Fibroblast of peridontal ligament (primary cell): ENCODE results near the gene TMEM31.

Experiments
- DNase-seq: peaks from one replicate; pipeline ENCODE4 v3.0.0-alpha.2; 2010; ENCODE audit errors: extremely low read depth

The TMEM31 gene, protein sequence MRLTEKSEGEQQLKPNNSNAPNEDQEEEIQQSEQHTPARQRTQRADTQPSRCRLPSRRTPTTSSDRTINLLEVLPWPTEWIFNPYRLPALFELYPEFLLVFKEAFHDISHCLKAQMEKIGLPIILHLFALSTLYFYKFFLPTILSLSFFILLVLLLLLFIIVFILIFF

DNA sequence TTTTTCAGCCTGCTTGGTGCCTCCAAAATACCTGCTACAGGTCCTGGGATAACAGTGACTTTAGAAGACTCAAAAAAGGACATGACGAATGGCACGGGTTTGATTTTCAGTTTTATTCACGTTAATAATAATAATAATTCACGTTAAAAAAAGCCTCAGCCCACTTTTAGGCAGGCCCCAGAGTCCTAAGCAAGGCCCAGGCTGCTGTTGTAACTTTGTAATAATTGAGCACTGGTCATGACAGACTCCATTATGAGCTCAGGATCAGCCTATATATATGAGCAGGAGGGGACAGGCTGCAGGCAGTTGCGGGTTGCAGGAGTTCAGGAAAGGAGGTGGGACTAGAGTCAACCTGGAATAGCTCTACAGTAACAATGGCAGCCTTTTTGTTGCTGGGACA lies at the start of gene TMEM31:
TMEM31 (plus strand) TSS at position 301 of the 400 bp plus-strand sequence. CDS start 1,350 bp downstream, outside the sequence.
- DNase-seq: no peak

DNA sequence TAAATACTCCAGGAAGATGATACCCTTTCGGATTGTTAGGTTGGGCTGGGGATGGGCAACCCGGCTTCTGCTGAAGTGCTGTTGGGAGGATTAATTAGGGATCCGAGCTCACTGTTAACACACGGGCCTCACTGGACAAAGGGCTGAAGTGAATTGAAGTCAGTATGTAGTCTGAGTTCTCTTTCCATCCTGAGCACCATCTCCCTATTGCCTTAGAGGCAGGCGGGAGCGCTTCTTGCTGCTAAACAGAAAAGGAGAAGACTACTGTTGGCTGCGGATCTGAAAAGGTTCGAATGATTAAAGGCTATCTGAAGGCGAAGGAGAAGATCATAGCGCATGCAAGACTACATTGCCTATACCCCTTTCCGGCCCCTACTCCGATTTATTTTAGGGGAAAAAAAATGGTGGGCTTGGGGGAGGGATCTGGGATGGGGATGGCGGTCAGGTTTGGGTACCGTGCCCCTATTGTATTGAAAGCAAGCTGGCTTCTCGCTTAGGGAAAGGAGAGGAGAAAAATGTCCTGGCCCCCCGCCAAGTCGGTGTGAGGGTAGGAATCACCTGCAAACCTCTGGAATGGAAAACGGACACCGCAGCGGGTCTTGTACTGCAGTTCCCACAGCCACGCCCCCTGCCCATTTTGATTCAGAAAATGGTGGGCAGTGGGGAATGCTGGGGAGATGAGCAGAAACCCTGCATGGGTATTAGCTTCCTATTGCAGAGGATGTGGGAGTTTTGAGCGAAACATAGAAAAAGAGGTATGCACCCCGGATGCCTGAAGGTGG lies 46.5 kb upstream of the TMEM31 start:
- no peak for DNase-seq

DNA sequence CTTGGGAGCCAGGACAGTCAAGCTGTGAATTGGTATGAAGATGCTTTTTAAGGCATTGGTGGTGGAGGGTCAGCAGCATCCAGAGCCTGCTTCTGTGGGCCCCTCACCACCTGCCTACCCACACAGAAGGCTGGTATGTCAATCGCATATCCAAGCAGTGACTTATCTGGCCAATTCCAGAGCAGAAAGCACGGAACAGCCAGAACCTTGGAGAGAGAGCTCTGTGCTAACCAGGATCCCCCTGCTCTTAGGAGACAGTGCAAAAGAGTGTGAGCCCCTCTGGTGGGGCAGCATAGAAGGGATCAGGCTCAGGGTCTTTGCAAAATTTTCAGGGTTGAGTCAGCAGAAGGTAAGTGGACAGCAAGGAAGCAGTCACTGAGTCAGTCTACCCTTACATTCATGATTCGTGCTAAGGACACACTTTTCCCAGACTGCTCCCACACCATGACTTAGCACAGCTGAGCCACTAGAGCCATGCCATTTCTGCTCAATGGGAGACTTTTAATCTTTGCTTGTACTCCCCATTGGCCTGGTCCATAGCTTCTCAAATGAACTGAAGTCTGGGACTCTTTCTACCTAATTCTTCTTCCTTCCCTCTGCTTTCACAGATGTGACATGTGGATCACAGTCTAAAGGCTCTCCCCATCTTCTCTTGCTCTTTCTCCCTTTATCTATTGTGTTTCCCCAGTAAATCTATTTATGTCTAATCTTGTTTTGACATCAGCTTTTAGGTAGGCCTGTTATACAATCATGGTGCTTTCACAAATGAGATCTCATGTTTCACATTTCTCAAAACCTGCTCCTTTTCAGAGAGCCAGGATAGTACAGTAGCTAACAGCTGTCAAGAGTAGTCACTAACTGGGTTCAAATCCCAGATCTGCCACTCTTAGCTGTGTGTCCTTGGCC lies 44.3 kb upstream of the TMEM31 start:
- no peak for DNase-seq

DNA sequence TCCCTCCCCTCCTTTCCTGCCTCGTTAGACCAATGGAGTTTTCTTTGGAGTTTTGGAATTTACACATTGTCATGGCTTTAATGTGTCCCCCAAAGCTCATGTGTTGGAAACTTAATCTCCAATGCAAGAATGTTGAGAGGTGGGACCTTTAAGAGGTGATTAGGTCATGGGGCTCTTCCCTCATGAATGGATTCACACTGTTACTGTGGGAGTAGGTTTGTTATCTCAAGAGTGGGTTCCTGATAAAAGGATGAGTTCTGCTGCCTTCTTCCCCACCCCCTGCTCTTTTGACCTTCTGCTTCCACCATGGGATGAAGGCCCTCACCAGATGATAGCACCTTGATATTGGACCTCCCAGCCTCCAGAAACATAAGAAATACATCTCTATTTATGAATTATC lies 41.0 kb upstream of the TMEM31 start:
- DNase-seq: no peak

DNA sequence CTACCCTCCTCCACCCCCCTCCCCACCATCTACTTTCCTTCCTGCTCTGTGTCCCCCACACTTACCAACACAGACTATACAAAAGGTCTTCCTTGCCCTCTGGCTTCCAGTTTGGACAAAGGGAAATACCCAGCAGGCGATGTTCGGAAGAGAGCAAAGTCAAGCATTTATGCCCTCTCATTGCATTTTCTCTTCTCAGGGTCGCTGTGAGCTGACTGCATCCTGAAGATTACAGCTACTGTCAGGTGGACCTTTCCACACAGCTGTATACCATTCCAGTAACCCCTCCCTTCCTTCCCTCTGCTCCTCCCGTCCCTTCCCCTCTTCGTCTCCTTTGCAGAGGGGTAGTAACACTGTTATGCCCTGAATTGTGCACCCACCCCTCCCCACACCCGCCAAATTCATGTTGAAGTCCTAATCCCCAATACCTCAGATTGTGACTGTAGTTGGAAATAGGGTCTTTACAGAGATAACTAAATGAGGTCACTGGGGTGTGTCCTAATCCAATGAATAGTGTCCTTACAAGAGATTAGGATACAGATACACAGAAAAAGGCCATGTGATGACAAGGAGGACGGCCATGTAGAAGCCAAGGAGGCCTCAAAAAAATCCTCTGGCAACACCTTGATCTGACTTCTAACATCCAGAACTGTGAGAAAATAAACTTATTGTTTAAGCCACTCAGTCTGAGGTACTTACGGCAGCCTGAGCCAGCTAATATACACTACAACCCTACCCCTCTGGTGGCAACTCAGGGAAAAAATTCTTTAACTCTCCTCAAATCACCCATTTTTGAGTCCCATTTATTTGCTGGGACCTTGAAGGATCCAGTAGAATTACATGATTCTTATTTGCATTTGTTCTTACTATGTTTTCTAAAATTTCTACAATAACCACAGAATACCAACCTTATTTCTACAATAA lies 35.9 kb upstream of the TMEM31 start:
- DNase-seq: no peak

DNA sequence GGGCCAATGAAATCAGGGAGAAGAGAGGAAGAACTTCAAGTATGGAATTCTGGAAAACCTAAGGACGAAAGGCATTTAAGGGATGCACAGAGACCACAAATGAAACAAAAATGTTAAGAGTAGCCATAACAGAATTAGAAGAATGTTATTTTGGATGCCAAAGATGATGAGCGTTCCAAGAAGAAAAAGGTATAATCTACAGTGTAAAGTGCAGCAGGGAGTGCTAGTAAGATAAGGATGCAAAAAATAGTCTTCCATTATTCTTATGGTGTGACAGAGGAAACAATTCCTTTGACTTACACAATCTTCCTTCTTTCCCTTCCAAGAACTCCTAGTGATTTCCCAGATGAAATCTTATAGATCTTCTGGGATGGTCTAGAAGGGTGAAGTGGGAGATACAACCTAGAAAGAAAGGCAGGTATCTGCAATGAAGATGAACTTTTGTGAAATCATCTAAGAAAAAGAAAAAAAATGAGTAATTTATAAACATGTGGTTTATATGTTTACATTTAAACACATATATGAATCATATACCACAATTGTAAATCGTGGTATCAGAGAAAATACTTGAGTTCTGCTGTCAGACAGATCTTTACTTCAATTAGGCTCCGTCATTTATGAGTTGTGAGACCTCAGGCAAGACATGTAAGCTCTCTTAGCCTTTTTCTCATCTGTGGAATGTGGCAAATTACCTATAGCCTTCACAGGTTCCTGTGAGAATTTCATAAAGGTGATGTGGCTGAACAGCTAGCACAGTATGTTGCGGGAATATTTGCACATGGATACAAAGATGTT lies 32.3 kb upstream of the TMEM31 start:
- peak; percentile 42 for DNase-seq

DNA sequence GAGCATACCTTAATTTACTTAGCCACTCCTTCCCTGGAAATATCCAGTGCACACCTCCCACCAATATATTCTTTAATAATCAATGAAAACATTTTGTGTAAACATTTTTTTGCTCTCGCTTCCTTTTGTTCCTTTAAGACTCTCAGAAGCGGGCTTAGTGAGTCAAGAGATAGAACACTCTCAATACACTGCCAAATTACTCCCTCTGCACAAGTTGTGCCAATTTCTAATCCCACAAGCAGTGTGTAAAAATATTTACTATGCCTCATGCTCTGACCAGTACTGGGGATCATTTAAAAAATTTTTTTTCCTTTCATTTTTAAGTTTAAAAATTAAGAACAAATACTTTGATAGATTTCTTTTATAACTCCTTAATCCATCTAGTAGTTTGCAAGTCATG lies 29.3 kb upstream of the TMEM31 start:
- peak; percentile 44 for DNase-seq

DNA sequence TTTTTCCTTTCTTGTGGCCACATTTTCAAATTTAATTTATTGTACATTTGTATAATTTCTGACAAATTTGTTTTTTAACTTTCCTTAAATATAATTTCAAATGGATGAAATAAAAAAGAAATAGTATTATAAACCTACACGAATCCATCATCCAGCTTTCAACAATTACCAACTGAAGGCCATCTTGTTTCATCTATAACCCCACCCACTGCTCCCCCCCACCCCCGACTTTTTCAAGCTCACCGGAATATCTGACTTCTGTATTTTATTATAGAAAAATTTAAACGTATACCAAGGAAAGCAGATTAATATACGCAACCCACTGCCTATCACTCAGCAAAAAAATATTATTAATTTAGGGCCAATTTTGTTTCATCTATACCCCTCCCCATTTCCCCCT lies 25.3 kb upstream of the TMEM31 start:
- no peak for DNase-seq

DNA sequence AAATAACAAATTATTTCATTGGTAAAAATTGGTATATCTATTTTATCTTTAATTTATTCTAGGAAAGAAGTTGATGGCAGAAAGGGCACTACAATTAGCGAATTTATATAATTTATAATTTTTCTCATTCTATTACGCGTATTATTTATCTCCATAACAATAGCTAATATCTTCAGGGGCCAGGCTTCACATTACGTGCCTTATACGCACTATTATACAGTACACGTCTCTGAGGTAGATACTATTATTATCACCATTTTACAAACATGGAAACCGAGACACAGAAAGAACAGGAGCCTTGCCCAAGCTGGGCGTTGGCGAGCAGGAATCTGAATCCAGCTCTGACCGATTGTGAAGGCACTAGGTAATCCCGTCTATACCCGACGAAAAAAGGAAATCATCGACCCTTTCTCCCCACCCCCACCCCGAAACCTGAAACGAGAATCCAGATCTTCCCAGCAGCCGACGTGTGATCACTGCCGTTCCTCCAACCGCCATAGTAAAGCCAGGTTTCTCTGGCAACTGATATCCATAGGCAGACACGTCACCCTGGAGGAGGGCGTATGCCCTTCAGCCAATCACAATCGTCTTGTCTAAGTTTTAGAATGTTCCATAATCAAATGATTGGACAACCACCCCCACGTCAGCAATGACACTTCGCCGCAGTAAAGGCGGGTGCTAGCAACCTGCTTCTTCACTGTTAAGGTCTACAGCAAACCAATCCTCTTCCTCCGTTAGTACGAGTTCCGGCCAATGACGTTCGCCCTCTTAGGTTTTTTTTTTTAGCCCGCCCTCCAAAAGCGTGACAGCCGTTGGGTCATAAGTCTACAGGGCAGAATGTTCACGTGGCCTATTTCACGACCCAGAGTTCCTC lies 24.3 kb upstream of the TMEM31 start, which contains the start of gene MORF4L2:
MORF4L2 (minus strand) TSS at position 501 of the 874 bp plus-strand sequence. CDS start 9,672 bp downstream, outside the sequence.
- DNase-seq: peak; percentile 99

DNA sequence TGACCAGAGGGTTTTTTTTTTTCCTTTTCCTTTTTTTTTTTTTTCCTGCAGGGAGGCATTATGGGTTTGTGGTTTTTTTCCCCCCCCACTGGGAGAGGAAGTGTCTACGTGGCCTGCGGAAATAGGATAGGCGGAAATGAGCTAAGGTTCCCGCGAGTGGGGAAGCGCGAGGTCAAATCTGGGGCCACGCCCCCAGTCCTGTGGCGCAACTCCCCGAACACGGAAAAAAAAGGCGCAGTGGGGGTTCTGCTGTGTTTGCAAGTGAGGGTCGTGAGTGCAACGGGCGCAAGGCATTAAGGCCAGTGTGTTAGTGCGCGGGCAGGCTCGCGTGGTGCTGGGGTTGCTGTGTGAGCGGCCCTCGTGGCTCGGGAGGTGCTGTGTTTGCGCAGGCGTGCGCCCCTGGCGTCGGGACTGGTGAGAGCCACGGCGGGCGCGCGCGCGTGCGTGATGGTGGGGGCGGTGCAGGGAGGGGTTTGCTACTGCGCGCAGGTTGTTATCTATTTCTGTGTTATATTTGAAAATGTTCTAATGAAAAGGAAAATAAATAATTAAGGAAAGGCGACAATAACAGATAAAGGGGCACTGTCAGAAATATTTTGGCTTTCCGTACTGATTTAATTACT lies 23.5 kb upstream of the TMEM31 start:
- no peak for DNase-seq

DNA sequence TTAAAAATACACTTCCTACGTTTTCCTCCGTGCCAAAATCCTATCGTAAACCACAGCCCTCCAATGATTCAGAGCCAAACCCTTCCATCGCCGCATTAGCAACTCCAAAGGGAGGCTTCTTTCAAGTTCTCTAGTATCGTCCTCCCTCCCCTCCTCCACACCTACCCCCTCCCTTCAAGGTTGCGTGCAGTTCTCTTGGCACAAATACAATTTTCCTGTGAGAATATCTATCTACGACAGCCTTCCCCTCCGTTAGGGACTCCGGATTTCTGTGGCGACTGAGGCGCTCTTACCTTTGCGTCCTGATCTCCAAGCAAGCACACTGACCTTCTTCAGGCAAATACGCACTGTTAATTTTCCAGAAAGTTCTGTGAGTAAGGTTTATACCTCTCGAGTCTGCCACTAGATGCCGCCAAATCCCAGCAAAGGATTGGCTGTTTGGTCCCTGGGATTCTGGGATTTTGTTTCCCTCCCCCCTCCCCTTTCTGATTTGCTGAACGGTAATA lies 23.0 kb upstream of the TMEM31 start:
- peak; percentile 85 for DNase-seq

DNA sequence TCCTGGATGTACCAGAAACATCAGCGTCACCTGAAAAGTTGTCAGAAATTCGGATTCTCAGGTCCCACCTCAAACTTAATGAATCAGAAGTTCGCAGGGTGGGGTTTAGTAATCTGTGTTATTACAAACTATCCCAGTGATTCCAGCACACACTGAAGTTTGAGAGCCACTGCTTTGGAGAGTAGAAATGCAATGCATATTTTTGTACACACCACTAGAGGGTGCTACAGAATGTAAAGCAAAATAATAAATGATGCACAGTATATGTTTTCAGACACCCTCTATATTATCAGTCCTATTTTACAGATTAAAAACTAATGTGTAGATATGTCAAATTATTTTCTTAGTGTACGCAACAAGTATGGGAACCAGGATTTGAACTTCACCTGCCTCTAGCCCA lies 21.8 kb upstream of the TMEM31 start:
- peak; percentile 51 for DNase-seq

DNA sequence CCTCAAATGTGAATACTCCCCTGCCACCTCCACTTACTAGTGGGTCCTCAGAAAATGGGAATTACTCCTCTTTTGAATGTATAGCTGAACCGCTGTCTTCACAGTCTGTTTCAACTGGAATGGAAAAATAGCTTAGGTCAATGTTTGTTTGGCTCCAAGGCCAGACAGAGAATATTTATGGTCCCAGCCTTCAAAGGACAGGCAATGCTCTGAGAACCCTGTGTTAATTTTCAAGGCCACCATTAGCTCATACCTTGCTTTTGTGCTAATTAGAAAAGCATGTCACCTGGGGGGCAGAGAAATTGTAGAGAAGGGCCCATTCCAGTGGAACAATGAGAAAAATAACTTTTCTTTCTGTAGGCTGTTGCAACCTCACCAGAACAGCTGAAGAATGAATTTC lies 19.6 kb upstream of the TMEM31 start:
- no peak for DNase-seq

DNA sequence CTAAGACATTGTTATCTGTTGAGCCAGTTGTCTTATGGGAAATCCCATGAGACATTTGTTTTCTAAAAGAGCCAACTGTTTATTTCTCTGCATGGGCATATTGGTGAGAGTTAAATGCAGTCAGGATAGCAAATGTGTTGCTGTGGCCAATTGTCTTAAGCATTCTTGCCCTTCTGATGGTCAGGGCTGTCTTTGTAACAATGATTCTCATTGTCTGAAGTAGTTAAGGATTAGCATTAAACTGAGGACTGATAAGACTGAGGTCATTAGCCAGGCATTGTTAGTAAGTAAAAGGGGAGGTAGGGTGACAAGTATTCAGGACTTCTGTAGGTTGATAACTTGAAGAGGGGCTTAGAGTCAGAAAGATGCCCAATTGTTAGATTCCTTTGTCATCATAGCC lies 13.0 kb upstream of the TMEM31 start:
- DNase-seq: no peak

DNA sequence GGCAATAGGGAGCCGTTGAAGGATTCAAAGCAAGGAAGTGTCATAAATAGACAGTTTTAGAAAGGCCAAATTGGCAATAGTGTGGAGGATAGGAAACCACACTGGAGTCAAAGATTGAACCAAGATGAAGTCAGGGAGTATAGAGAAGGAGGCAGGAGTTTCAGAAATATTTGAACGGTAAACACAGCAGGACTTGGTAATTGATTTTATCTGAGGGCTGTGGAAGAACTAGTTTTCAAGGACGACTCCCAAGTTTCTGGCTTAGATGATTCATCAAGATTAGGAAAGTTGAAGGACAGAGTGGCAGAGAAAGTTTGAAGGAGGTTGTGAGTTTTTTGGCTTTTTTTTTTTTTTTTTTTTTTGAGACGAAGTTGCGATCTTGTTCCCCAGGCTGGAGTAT lies 11.5 kb upstream of the TMEM31 start:
- DNase-seq: no peak

DNA sequence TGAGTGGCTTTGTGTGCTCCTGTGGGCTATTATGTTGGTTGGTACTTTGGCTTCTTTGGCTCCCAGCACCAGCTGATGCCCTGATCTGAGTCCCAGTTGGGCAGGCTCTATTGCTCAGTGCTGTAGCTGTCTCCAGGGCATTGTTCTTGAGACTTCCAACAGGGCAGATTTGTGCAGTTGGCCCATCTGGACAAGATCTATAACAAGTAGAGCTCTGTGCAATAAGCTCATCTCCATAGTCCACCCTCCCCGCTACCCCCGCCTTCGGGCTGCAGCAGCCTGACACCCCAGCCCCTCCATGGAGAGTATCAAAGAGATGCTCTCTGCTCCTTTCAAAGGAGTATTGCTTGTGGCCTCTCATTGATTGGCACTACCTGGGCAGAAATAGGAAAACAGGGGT lies 5.8 kb upstream of the TMEM31 start:
- no peak for DNase-seq

DNA sequence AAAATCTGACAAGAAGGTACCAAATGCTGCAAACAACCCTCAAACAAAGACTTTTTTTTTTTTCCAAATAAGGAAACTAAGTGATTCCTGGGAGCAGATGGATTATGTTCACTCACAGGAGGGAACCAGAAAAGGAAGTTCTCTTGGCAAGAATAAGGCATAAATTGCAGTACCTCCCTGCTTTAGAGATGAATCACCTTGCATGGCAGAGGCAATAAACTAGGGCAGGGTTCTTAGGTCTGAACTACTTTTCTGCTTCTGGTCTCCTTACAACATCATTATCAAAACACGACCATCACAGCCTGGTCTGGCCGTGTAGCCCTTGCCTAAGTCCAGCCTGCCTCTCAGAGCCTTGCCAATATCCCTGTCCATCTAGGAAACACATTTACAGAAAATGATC lies 6.3 kb downstream of the TMEM31 start:
- DNase-seq: peak; percentile 56

DNA sequence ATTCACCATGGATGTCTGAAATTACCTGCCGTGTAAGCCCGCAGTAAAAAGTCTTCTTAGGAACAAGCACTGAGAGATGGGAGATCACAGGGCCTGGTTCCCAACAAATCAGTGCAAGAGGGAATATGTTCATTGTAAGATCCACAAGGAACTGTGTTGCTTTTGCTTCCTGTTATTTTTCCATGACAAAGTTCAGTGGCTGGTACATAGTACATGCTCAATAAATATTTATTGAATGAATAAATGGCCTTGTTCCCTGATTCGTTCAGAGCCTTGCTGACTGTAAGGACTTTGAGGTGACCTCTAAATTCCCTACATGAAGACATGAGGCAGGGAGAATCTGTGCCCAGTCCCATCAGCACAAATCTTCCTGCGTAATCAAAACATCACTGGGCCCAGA lies 7.4 kb downstream of the TMEM31 start:
- no peak for DNase-seq

DNA sequence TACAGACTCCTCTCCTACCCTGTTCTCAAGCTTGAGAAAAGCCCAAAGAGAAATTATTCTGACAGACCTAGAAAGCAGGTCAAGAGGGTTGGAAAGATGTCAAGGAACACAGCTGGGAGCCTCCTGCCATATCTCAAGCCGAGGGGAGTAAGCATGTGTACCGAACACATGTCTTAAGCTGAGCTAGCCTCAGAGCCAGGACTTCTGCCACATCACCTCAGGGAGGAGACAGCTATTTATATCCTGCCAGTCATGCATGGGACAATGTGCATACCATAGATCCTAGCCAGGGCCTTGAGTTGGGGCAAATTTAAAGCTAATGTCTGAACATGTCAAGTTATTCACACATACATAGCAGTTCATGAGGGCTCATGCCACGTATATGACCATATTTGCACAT lies 11.8 kb downstream of the TMEM31 start:
- peak; percentile 2 for DNase-seq
